GM13977 (cell line): Measurements from ENCODE around the gene SLC35E3.
"Not testable (repeated sequence)": the region's sequence is repeated elsewhere in the genome, so short reads cannot be mapped to it uniquely, and the experiment has no call there.

Source experiments
- DNase-seq: peaks from one replicate; pipeline ENCODE4 v3.0.0; 2012; ENCODE audit warnings: low spot score
- in situ Hi-C: fragments of 300-500 bp; cut with MboI; formaldehyde crosslinking; loops from one replicate; pipeline ENCODE4 v1.12.0; 2022; ENCODE audit warnings: low sequenced_read_pairs, low pct_unique_long_range_greater_than_20kb, mixed read lengths, inconsistent platforms; ENCODE audit not compliant: unreplicated experiment
- TF ChIP-seq, protein P1 (sequence below): IDR thresholded peaks from 2 replicates; pipeline ENCODE4 v1.5.1; 2012; ENCODE audit warnings: mild to moderate bottlenecking, control low read depth; ENCODE audit not compliant: insufficient read depth; ENCODE audit errors: extremely low read depth, missing control alignments

Gene SLC35E3

GRCh38 chr12:68812553-68813241, 66.7 kb downstream of the SLC35E3 start:
- DNase-seq, result no peak
- TF ChIP-seq, protein P1, sequence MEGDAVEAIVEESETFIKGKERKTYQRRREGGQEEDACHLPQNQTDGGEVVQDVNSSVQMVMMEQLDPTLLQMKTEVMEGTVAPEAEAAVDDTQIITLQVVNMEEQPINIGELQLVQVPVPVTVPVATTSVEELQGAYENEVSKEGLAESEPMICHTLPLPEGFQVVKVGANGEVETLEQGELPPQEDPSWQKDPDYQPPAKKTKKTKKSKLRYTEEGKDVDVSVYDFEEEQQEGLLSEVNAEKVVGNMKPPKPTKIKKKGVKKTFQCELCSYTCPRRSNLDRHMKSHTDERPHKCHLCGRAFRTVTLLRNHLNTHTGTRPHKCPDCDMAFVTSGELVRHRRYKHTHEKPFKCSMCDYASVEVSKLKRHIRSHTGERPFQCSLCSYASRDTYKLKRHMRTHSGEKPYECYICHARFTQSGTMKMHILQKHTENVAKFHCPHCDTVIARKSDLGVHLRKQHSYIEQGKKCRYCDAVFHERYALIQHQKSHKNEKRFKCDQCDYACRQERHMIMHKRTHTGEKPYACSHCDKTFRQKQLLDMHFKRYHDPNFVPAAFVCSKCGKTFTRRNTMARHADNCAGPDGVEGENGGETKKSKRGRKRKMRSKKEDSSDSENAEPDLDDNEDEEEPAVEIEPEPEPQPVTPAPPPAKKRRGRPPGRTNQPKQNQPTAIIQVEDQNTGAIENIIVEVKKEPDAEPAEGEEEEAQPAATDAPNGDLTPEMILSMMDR, result no peak
- in situ Hi-C loops, result no loop called here

GRCh38 chr12:68813242-68813593, 67.2 kb downstream of the SLC35E3 start:
- TF ChIP-seq, protein P1, result no peak
- in situ Hi-C loops, result no loop called here

GRCh38 chr12:68814490-68815231, 68.7 kb downstream of the SLC35E3 start:
- TF ChIP-seq, protein P1, result no peak
- DNase-seq, result no peak
- in situ Hi-C loops, result no loop called here

More at GRCh38 chr12:68813242-68813593, 67.2 kb downstream of the SLC35E3 start:
- no peak for DNase-seq

- TF ChIP-seq, protein P1, result no peak
- no peak for DNase-seq
- in situ Hi-C loops, result no loop called here
Measured at GRCh38 chr12:68815232-68815927, 69.4 kb downstream of the SLC35E3 start.

DNA sequence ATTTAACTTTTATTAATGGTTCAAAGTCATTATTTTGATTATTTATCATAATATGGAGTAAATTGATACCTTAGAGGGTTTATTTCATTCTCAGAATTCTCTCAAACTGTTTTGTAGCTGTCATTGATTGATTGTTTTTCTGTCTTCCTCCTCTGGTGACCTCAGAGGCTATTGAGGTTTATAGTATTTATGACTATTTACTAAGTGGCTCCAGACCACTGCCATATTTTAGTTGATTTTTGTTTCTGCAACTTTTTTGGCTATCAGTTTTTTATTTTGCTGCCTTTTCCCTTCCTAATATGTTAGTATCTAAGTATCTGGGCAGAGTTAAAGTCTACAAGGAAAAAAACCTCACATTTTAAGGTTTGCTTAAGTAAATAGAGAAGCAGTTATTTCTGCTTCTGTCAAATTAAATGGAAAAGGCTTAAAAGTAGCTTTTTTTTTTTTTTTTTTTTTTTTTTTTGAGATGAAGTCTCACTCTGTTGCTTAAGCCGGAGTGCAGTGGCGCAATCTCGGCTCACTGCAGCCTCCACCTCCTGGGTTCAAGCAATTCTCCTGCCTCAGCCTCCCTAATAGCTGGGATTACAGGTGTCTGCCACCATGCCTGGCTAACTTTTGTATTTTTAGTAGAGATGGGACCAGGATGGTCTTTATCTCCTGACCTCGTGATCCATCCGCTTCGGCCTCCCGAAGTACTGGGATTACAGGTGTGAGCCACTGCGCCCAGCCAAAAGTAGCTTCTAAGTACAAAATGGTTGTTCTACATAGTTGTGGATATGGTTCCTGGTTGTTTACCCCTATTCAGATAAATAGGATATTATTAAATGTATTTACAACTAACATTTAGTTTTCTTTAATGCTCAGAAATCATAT, 70.2 kb downstream of the SLC35E3 start:
- in situ Hi-C loops, result no loop called here
- TF ChIP-seq, protein P1, result no peak
- DNase-seq, result no peak

GRCh38 chr12:68819481-68819880, 73.5 kb downstream of the SLC35E3 start:
- in situ Hi-C loops, DNase-seq: not testable (repeated sequence)
